HCT116 (cell line): ENCODE data around the gene FEM1B.

Experiments
- CEBPB ChIP-seq: IDR thresholded peaks from 2 replicates; pipeline ENCODE4 v1.6.1; 2012; ENCODE audit warnings: low read depth
- EZH2 ChIP-seq: fragments of 200-600 bp; sonication (generic); IDR thresholded peaks from 2 replicates; pipeline ENCODE4 v1.6.1; 2017; ENCODE audit warnings: antibody characterized with exemption, mixed run types
- FOSL1 ChIP-seq: IDR thresholded peaks from 2 replicates; pipeline ENCODE4 v1.6.1; 2012; ENCODE audit warnings: low read depth
- JUND ChIP-seq: IDR thresholded peaks from 2 replicates; pipeline ENCODE4 v1.6.1; 2012
- POLR2A ChIP-seq: IDR thresholded peaks from 2 replicates; pipeline ENCODE4 v1.7.0; 2011; ENCODE audit warnings: borderline replicate concordance; ENCODE audit not compliant: insufficient read depth, insufficient read length; ENCODE audit errors: extremely low read depth
- SIN3A ChIP-seq: IDR thresholded peaks from 2 replicates; pipeline ENCODE4 v1.6.1; 2012; ENCODE audit warnings: low read depth
- SRF ChIP-seq: IDR thresholded peaks from 2 replicates; pipeline ENCODE4 v1.6.1; 2012; ENCODE audit warnings: low read depth
- TF ChIP-seq, protein P1 (sequence below), 3 experiments: fragments of 200-600 bp in 1 of 3; sonication (generic) in 1 of 3; IDR thresholded peaks in 2 of 3; conservative IDR thresholded peaks in 1 of 3; 2 replicates each; pipeline ENCODE4 v1.5.1; 2012 to 2017; ENCODE audit warnings: low read depth in 2 of 3, low read length in 2 of 3, antibody characterized with exemption in 1 of 3, borderline replicate concordance in 1 of 3, control low read depth in 1 of 3, mild to moderate bottlenecking in 1 of 3, mixed read lengths in 1 of 3, mixed run types in 1 of 3, moderate library complexity in 1 of 3; ENCODE audit not compliant: insufficient read depth in 1 of 3
- TF ChIP-seq, protein P2 (sequence below): IDR thresholded peaks from 2 replicates; pipeline ENCODE4 v1.6.1; 2012
- TF ChIP-seq, protein P3 (sequence below): IDR thresholded peaks from 2 replicates; pipeline ENCODE4 v1.6.1; 2012; ENCODE audit warnings: low read depth

DNA sequence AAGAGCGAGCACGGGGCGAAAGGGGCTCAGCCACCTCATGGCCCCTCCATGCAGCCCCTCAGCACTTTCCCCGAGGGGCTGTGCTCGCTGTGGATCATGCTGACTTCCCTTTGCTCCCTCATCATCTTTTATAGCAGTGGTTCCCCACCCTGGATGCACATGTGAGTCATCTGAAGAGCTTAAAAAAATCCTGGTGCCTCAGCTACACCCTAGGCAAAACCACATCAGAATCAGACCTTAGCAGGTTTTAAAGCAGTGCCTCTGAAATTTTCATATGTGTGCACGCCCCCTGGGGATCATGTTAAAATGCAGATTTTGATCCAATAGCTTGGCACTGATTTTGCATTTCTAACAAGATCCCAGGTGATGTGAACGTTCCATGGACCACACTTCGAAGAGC, 50.9 kb downstream of the FEM1B start:
- TF ChIP-seq, protein P1, sequence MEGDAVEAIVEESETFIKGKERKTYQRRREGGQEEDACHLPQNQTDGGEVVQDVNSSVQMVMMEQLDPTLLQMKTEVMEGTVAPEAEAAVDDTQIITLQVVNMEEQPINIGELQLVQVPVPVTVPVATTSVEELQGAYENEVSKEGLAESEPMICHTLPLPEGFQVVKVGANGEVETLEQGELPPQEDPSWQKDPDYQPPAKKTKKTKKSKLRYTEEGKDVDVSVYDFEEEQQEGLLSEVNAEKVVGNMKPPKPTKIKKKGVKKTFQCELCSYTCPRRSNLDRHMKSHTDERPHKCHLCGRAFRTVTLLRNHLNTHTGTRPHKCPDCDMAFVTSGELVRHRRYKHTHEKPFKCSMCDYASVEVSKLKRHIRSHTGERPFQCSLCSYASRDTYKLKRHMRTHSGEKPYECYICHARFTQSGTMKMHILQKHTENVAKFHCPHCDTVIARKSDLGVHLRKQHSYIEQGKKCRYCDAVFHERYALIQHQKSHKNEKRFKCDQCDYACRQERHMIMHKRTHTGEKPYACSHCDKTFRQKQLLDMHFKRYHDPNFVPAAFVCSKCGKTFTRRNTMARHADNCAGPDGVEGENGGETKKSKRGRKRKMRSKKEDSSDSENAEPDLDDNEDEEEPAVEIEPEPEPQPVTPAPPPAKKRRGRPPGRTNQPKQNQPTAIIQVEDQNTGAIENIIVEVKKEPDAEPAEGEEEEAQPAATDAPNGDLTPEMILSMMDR (IDR thresholded peaks at IDR 0.05 in 2 of 3, conservative IDR thresholded peaks at IDR 0.05 in 1 of 3; ENCODE audit: borderline replicate concordance in 1 of 3, insufficient read depth in 1 of 3, low read depth in 2 of 3, low read length in 2 of 3) = no peak
- TF ChIP-seq, protein P2, sequence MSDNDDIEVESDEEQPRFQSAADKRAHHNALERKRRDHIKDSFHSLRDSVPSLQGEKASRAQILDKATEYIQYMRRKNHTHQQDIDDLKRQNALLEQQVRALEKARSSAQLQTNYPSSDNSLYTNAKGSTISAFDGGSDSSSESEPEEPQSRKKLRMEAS = no peak
- TF ChIP-seq JUND (no peak), SRF (no peak), POLR2A (no peak), CEBPB (no peak), EZH2 (no peak), FOSL1 (no peak), SIN3A (no peak)
- TF ChIP-seq, protein P3, sequence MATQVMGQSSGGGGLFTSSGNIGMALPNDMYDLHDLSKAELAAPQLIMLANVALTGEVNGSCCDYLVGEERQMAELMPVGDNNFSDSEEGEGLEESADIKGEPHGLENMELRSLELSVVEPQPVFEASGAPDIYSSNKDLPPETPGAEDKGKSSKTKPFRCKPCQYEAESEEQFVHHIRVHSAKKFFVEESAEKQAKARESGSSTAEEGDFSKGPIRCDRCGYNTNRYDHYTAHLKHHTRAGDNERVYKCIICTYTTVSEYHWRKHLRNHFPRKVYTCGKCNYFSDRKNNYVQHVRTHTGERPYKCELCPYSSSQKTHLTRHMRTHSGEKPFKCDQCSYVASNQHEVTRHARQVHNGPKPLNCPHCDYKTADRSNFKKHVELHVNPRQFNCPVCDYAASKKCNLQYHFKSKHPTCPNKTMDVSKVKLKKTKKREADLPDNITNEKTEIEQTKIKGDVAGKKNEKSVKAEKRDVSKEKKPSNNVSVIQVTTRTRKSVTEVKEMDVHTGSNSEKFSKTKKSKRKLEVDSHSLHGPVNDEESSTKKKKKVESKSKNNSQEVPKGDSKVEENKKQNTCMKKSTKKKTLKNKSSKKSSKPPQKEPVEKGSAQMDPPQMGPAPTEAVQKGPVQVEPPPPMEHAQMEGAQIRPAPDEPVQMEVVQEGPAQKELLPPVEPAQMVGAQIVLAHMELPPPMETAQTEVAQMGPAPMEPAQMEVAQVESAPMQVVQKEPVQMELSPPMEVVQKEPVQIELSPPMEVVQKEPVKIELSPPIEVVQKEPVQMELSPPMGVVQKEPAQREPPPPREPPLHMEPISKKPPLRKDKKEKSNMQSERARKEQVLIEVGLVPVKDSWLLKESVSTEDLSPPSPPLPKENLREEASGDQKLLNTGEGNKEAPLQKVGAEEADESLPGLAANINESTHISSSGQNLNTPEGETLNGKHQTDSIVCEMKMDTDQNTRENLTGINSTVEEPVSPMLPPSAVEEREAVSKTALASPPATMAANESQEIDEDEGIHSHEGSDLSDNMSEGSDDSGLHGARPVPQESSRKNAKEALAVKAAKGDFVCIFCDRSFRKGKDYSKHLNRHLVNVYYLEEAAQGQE = no peak
